PC-9 (cell line): ENCODE results near the gene METTL22. TPM values are rescaled to one million over a fixed set of nuclear protein-coding genes. Genes with fewer than 3 reads are reported as not detected.

Experiments used
- BruUV-seq: library from RNA; stranded (reverse); fragments of 400-500 nt; replicated peaks from 2 replicates; lab custom pipeline; 2021; lab: Mats Ljungman, UMichigan
- CTCF ChIA-PET: fragments of 300-600 bp; sonication (Branson Sonifier 250); formaldehyde crosslinking; loops from one replicate; lab custom pipeline; 2022; ENCODE audit warnings: antibody characterized with exemption; lab: Charles Lee
- POLR2A ChIA-PET: fragments of 300-600 bp; sonication (Branson Sonifier 250); formaldehyde crosslinking; loops from one replicate; lab custom pipeline; 2022; ENCODE audit warnings: antibody characterized with exemption; ENCODE audit not compliant: unreplicated experiment; lab: Charles Lee
- DNase-seq, 2 experiments: peaks; one replicate each; pipeline versions ENCODE4 v3.0.0 to v3.0.0-alpha.2; 2015 to 2022; ENCODE audit warnings: mixed read lengths in 1 of 2
- H2AFZ ChIP-seq: fragments of 200-600 bp; sonication (generic); 2 replicates; pipeline ENCODE4 v1.8.1; 2017; ENCODE audit warnings: antibody characterized with exemption
- H3F3A ChIP-seq: fragments of 200-600 bp; sonication (generic); 2 replicates; pipeline ENCODE4 v1.8.1; 2017; ENCODE audit warnings: antibody characterized with exemption, mild to moderate bottlenecking, low read depth; ENCODE audit not compliant: insufficient read depth
- H3K27ac ChIP-seq: fragments of 200-600 bp; sonication (generic); 2 replicates; pipeline ENCODE4 v1.6.1; 2016; ENCODE audit warnings: mixed run types
- H3K27me3 ChIP-seq: fragments of 200-600 bp; sonication (generic); 2 replicates; pipeline ENCODE4 v1.6.1; 2016; ENCODE audit warnings: low read depth, mixed run types; ENCODE audit not compliant: insufficient read depth
- H3K36me3 ChIP-seq: fragments of 200-600 bp; sonication (generic); 2 replicates; pipeline ENCODE4 v1.6.1; 2016; ENCODE audit warnings: low read depth, mixed run types
- H3K4me1 ChIP-seq: fragments of 200-600 bp; sonication (generic); replicated peaks from 2 replicates; pipeline ENCODE4 v1.6.1; 2016; ENCODE audit warnings: mixed run types; ENCODE audit not compliant: insufficient read depth
- H3K4me2 ChIP-seq: fragments of 200-600 bp; sonication (generic); 2 replicates; pipeline ENCODE4 v1.6.1; 2017; ENCODE audit warnings: mixed run types
- H3K4me3 ChIP-seq: fragments of 200-600 bp; sonication (generic); 2 replicates; pipeline ENCODE4 v1.6.1; 2016; ENCODE audit warnings: mixed run types
- H3K79me2 ChIP-seq: fragments of 200-600 bp; sonication (generic); 2 replicates; pipeline ENCODE4 v1.6.1; 2017; ENCODE audit warnings: low read depth, mixed run types
- H3K9me2 ChIP-seq: fragments of 200-600 bp; sonication (generic); 2 replicates; pipeline ENCODE4 v1.8.1; 2017; ENCODE audit warnings: mild to moderate bottlenecking; ENCODE audit not compliant: insufficient read depth
- H3K9me3 ChIP-seq: fragments of 200-600 bp; sonication (generic); 2 replicates; pipeline ENCODE4 v1.8.1; 2016; ENCODE audit warnings: low read depth; ENCODE audit not compliant: insufficient read depth
- H4K20me1 ChIP-seq: fragments of 200-600 bp; sonication (generic); 2 replicates; pipeline ENCODE4 v1.8.1; 2017; ENCODE audit not compliant: insufficient read depth
- EZH2 ChIP-seq: fragments of 200-600 bp; sonication (generic); IDR thresholded peaks from 2 replicates; pipeline ENCODE4 v1.8.0; 2017; ENCODE audit warnings: antibody characterized with exemption, low read depth
- intact Hi-C: fragments of 100-400 bp; cut with micrococcal nuclease; formaldehyde crosslinking; loops from one replicate; pipeline ENCODE4 v1.10.0; 2022; ENCODE audit not compliant: unreplicated experiment
- total RNA-seq: library from RNA; stranded (reverse); gene quantifications from 2 replicates; pipeline ENCODE4 v1.2.3, GENCODE V29; 2021
- TF ChIP-seq, protein P1 (sequence below): fragments of 200-600 bp; sonication (generic); conservative IDR thresholded peaks from 2 replicates; pipeline ENCODE4 v1.6.1; 2017; ENCODE audit warnings: mixed run types, antibody characterized with exemption, mild to moderate bottlenecking, moderate library complexity

Gene METTL22
- total RNA-seq, 1 experiment from 2014 or later, result 62.2 TPM

DNA sequence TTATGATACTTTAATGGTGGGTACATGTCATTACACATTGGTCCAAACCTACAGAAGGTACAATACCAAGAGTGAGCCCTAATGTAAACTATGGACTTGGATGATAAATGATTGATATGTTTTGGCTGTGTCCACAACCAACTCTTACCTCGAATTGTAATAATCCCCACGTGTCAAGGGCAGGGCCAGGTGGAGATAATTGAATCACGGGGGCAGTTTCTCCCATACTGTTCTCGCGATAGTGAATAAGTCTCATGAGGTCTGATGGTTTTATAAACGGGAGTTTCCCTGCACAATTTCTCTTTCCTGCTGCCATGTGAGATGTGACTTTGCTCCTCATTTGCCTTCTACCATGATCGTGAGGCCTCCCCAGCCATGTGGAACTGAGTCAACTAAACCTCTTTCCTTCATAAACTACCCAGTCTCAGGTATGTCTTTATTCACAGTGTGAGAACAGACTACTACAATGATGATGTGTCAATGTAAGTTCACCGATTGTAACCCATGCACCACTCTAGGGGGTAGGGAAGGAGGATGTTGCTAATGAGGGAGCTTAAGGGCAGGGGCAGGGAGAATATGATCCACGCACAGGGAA is 7.0 kb upstream of the METTL22 start:
- no peak overlapping the region for H3K4me3 ChIP-seq

DNA sequence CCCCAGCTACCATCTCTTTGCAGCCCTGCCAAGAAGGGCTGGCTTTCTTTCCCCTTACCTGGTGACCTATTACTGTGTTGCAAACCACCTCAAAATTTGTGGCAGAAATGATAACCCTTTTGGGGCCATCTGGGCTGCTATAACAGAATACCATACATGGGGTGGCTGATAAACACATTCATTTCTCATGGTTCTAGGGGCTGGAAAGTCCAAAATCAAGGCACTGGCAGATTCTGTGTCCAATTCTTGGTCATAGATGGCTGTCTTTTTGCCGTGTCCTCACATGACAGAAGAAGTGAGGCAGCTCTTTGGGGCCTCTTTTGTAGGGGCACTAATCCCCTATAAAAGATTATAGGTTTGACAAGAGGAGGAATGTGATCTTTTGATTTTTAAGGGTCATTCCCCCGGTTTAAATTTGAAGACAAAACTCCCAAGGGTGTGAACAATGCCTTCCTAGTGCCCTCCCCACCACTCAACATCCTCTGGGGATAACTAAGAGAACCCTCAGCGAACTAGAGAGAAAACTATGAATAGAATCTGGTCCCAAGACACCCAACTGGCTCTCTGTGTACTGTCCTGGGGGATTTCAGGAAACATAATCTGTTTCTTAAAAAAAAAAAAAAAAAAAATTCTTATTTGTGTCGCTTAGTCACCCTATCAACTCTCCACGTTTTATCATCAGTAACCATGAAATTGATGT is 1.7 kb upstream of the METTL22 start:
- no peaks in the 10 kb centered on the region for H3K9me2 ChIP-seq
- H3K4me1 ChIP-seq, result peaks cover 15% of the 10 kb centered on the region
- intact Hi-C loops, result loop anchor here (2.0 kb wide), 1 partner anchor 53 kb away; no protein-coding TSS in a partner anchor
- H3K4me3 ChIP-seq, result no peak overlapping the region
- no peak overlapping the region for H3K4me2 ChIP-seq
- no peaks in the 10 kb centered on the region for H3F3A ChIP-seq
- no peak for DNase-seq
- H2AFZ ChIP-seq, result no peak overlapping the region
- peaks cover 30% of the 10 kb centered on the region for H3K27me3 ChIP-seq
- no peak overlapping the region for H3K27ac ChIP-seq
- peaks cover 32% of the 10 kb centered on the region for H3K79me2 ChIP-seq
- H3K36me3 ChIP-seq, result no peaks in the 10 kb centered on the region
- ChIA-PET CTCF (no interaction called here), POLR2A (no interaction called here)
- peaks cover 1% of the 10 kb centered on the region; the same call in 1 of the 2 replicates for H4K20me1 ChIP-seq
- no TSS peak for BruUV-seq
- H3K9me3 ChIP-seq, result no peaks in the 10 kb centered on the region
- TF ChIP-seq, protein P1, sequence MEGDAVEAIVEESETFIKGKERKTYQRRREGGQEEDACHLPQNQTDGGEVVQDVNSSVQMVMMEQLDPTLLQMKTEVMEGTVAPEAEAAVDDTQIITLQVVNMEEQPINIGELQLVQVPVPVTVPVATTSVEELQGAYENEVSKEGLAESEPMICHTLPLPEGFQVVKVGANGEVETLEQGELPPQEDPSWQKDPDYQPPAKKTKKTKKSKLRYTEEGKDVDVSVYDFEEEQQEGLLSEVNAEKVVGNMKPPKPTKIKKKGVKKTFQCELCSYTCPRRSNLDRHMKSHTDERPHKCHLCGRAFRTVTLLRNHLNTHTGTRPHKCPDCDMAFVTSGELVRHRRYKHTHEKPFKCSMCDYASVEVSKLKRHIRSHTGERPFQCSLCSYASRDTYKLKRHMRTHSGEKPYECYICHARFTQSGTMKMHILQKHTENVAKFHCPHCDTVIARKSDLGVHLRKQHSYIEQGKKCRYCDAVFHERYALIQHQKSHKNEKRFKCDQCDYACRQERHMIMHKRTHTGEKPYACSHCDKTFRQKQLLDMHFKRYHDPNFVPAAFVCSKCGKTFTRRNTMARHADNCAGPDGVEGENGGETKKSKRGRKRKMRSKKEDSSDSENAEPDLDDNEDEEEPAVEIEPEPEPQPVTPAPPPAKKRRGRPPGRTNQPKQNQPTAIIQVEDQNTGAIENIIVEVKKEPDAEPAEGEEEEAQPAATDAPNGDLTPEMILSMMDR, result no peak
- no peak for TF ChIP-seq EZH2

More for the DNA sequence above, 7.0 kb upstream of the METTL22 start:
- BruUV-seq, result no TSS peak
- no peak for DNase-seq
- ChIA-PET CTCF (no interaction called here), POLR2A (no interaction called here)
- H4K20me1 ChIP-seq, result no peaks in the 10 kb centered on the region
- H3K4me1 ChIP-seq, result no peaks in the 10 kb centered on the region
- no peak overlapping the region for H3K27ac ChIP-seq
- no peaks in the 10 kb centered on the region for H3K36me3 ChIP-seq
- no peaks in the 10 kb centered on the region for H3K9me3 ChIP-seq
- H3F3A ChIP-seq, result no peaks in the 10 kb centered on the region
- intact Hi-C loops, result no loop called here
- TF ChIP-seq, protein P1, result no peak
- TF ChIP-seq EZH2, result no peak
- no peaks in the 10 kb centered on the region for H3K79me2 ChIP-seq
- no peak overlapping the region for H2AFZ ChIP-seq
- H3K27me3 ChIP-seq, result peaks cover 65% of the 10 kb centered on the region
- H3K9me2 ChIP-seq, result no peaks in the 10 kb centered on the region
- H3K4me2 ChIP-seq, result no peak overlapping the region

DNA sequence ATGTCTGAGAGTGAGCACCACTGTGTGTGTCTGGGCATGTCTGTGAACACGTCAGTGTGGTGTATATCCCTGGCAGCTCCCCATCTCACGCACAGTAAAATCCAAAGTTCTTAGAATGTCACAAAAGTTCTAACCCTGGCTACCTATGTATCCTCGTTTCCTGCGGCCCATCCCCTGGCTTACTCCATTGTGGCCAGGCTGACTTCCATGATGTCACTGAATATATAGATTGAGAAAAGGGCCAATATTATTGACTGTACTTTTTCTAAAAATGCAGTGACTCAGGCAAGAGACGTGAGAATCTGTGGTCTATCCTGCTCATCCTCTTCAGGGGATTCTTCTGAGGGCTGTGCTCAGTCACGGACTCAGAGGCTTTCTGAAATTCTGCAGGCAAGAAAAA is 963 bp upstream of the METTL22 start:
- Histone ChIP-seq H4K20me1 (peaks cover 3% of the 10 kb centered on the region; the same call in 1 of the 2 replicates), H3K27ac (no peak overlapping the region), H3K4me1 (peaks cover 15% of the 10 kb centered on the region), H3K4me3 (no peak overlapping the region), H3K4me2 (no peak overlapping the region), H3K79me2 (peaks cover 34% of the 10 kb centered on the region), H3K36me3 (no peaks in the 10 kb centered on the region; the same call in 1 of the 2 replicates), H3K9me2 (no peaks in the 10 kb centered on the region), H3F3A (no peaks in the 10 kb centered on the region), H3K9me3 (no peaks in the 10 kb centered on the region), H2AFZ (no peak overlapping the region), H3K27me3 (peaks cover 30% of the 10 kb centered on the region)
- CTCF ChIA-PET, result interaction anchor here (0.6 kb wide), 1 partner anchor 29 kb away, joined by 3 read pairs; no protein-coding TSS in a partner anchor
- intact Hi-C loops, result loop anchor here (2.0 kb wide), 1 partner anchor 54 kb away; no protein-coding TSS in a partner anchor
- TF ChIP-seq, protein P1, result no peak
- no peak for TF ChIP-seq EZH2
- BruUV-seq, result no TSS peak
- POLR2A ChIA-PET, result no interaction called here
- no peak for DNase-seq
